H1 (cell line): ENCODE results near the gene KIAA1586. TPM values are rescaled to one million over a fixed set of nuclear protein-coding genes. Genes with fewer than 3 reads are reported as not detected.

Source experiments
- CTCF ChIA-PET: fragments of 300-600 bp; sonication (Branson Sonifier 250); formaldehyde crosslinking; loops from one replicate; lab custom pipeline; 2021; ENCODE audit not compliant: partially characterized antibody; lab: Charles Lee
- POLR2A ChIA-PET: fragments of 300-600 bp; sonication (Branson Sonifier 250); formaldehyde crosslinking; loops from one replicate; lab custom pipeline; 2021; ENCODE audit warnings: inconsistent platforms; ENCODE audit not compliant: partially characterized antibody; lab: Charles Lee
- DNase-seq, 2 experiments: peaks; one replicate each; pipeline versions ENCODE4 v3.0.0 to v3.0.0-alpha.2; 2010 to 2022; ENCODE audit warnings: low spot score in 2 of 2, low read depth in 1 of 2, mixed read lengths in 1 of 2
- FAIRE-seq: peaks from 2 replicates; lab custom pipeline; 2011; peaks lifted over from hg19 to GRCh38; lab: Jason Lieb, UNC
- H2AFZ ChIP-seq: 2 replicates; pipeline ENCODE4 v1.8.1; 2012; ENCODE audit warnings: low read length, inconsistent platforms
- H2AK5ac ChIP-seq: 2 replicates; pipeline ENCODE4 v1.6.1; 2013; ENCODE audit warnings: low read depth, low read length
- H2BK120ac ChIP-seq: replicated peaks from 2 replicates; pipeline ENCODE3; 2013; ENCODE audit warnings: low read depth, low read length, inconsistent platforms
- H2BK12ac ChIP-seq: 2 replicates; pipeline ENCODE4 v1.6.1; 2013; ENCODE audit warnings: low read depth, low read length
- H2BK15ac ChIP-seq: 2 replicates; pipeline ENCODE4 v1.6.1; 2013; ENCODE audit warnings: low read length
- H2BK20ac ChIP-seq: 2 replicates; pipeline ENCODE4 v1.6.1; 2013; ENCODE audit warnings: low read length
- H2BK5ac ChIP-seq: 2 replicates; pipeline ENCODE4 v1.6.1; 2013; ENCODE audit warnings: low read depth, low read length
- H3K14ac ChIP-seq: 2 replicates; pipeline ENCODE4 v1.6.1; 2013; ENCODE audit warnings: inconsistent platforms; ENCODE audit not compliant: insufficient read length
- H3K18ac ChIP-seq: 2 replicates; pipeline ENCODE4 v1.6.1; 2013; ENCODE audit warnings: low read length; ENCODE audit errors: extremely low read depth
- H3K23ac ChIP-seq: 2 replicates; pipeline ENCODE4 v1.6.1; 2013; ENCODE audit warnings: inconsistent platforms; ENCODE audit not compliant: insufficient read length
- H3K23me2 ChIP-seq: 2 replicates; pipeline ENCODE4 v1.6.1; 2013; ENCODE audit warnings: low read depth, low read length
- H3K27ac ChIP-seq: 2 replicates; pipeline ENCODE4 v1.6.1; 2011; ENCODE audit warnings: low read depth, low read length, inconsistent platforms
- H3K27me3 ChIP-seq, 4 experiments: replicated peaks in 1 of 4; 1 replicate in 1 of 4; 2 replicates in 3 of 4; pipeline versions ENCODE4 v1.6.1 to v1.8.1; 2011 to 2013; ENCODE audit warnings: low read length in 3 of 4, mild to moderate bottlenecking in 3 of 4, inconsistent platforms in 2 of 4, mixed read lengths in 2 of 4, moderate library complexity in 1 of 4; ENCODE audit not compliant: control insufficient read depth in 3 of 4, insufficient read depth in 3 of 4; ENCODE audit errors: extremely low read depth in 1 of 4
- H3K36me3 ChIP-seq, 4 experiments: 2 replicates each; pipeline versions ENCODE4 v1.6.1 to v1.8.1; 2011 to 2013; ENCODE audit warnings: mild to moderate bottlenecking in 4 of 4, low read length in 3 of 4, moderate library complexity in 2 of 4, control low read depth in 1 of 4, inconsistent platforms in 1 of 4; ENCODE audit not compliant: insufficient read depth in 4 of 4, control insufficient read depth in 2 of 4
- H3K4ac ChIP-seq: replicated peaks from 2 replicates; pipeline ENCODE3; 2013; ENCODE audit warnings: low read length, low read depth, mixed read lengths, inconsistent platforms; ENCODE audit not compliant: insufficient read length
- H3K4me1 ChIP-seq, 4 experiments: replicated peaks in 1 of 4; 1 replicate in 1 of 4; 2 replicates in 3 of 4; pipeline versions ENCODE4 v1.6.1 to v1.8.1; 2011 to 2013; ENCODE audit warnings: low read length in 3 of 4, inconsistent platforms in 2 of 4, mixed read lengths in 1 of 4; ENCODE audit not compliant: insufficient read depth in 4 of 4, control insufficient read depth in 3 of 4
- H3K4me2 ChIP-seq, 2 experiments: 2 replicates each; pipeline versions ENCODE4 v1.6.1 to v1.8.1; 2011 to 2013; ENCODE audit warnings: low read depth in 2 of 2, low read length in 2 of 2, control low read depth in 1 of 2, inconsistent platforms in 1 of 2, mild to moderate bottlenecking in 1 of 2; ENCODE audit not compliant: insufficient read depth in 1 of 2
- H3K4me3 ChIP-seq, 4 experiments: fragments of 200-600, 300-600 bp in 1 of 4; sonication (generic), shearing (Covaris generic), sonication (Bioruptor Twin) in 1 of 4; 2 replicates each; pipeline versions ENCODE4 v1.5.1 to v1.8.1; 2011 to 2016; ENCODE audit warnings: low read length in 4 of 4, low read depth in 3 of 4, control low read depth in 2 of 4, inconsistent platforms in 2 of 4, mild to moderate bottlenecking in 2 of 4, mixed read lengths in 1 of 4, moderate library complexity in 1 of 4; ENCODE audit not compliant: insufficient read depth in 2 of 4; ENCODE audit errors: extremely low read depth in 1 of 4
- H3K56ac ChIP-seq: replicated peaks from 2 replicates; pipeline ENCODE3; 2013; ENCODE audit warnings: low read depth, mild to moderate bottlenecking, mixed read lengths, low read length, inconsistent platforms; ENCODE audit not compliant: insufficient read length
- H3K79me1 ChIP-seq: 2 replicates; pipeline ENCODE4 v1.6.1; 2013; ENCODE audit warnings: low read depth, low read length, control low read depth
- H3K79me2 ChIP-seq, 2 experiments: 2 replicates each; pipeline versions ENCODE4 v1.6.1 to v1.8.1; 2012 to 2013; ENCODE audit warnings: low read length in 2 of 2, mild to moderate bottlenecking in 2 of 2, inconsistent platforms in 1 of 2; ENCODE audit not compliant: insufficient read depth in 2 of 2, control insufficient read depth in 1 of 2
- H3K9ac ChIP-seq, 4 experiments: replicated peaks in 1 of 4; 1 replicate in 1 of 4; 2 replicates in 3 of 4; pipeline versions ENCODE4 v1.6.1 to v1.8.1; 2011 to 2013; ENCODE audit warnings: low read depth in 3 of 4, low read length in 3 of 4, control low read depth in 2 of 4, mild to moderate bottlenecking in 2 of 4, moderate library complexity in 2 of 4, inconsistent platforms in 1 of 4; ENCODE audit errors: extremely low read depth in 1 of 4
- H3K9me3 ChIP-seq, 2 experiments: 2 replicates each; pipeline versions ENCODE4 v1.6.1 to v1.8.1; 2012 to 2013; ENCODE audit warnings: mild to moderate bottlenecking in 2 of 2, moderate library complexity in 2 of 2, control low read depth in 1 of 2, inconsistent platforms in 1 of 2, low read depth in 1 of 2, low read length in 1 of 2, mixed read lengths in 1 of 2; ENCODE audit not compliant: insufficient read depth in 2 of 2
- H4K20me1 ChIP-seq, 2 experiments: replicated peaks in 1 of 2; 2 replicates each; pipeline versions ENCODE3 to v1.8.1; 2011 to 2013; ENCODE audit warnings: inconsistent platforms in 2 of 2, low read length in 2 of 2, mild to moderate bottlenecking in 1 of 2; ENCODE audit not compliant: insufficient read depth in 2 of 2, control insufficient read depth in 1 of 2
- H4K5ac ChIP-seq: 2 replicates; pipeline ENCODE4 v1.6.1; 2013; ENCODE audit warnings: low read length, low read depth, mixed read lengths, inconsistent platforms; ENCODE audit not compliant: insufficient read length
- H4K8ac ChIP-seq: 2 replicates; pipeline ENCODE4 v1.8.0; 2013; ENCODE audit warnings: mild to moderate bottlenecking, moderate library complexity, low read length, inconsistent platforms; ENCODE audit not compliant: insufficient read depth; ENCODE audit errors: extremely low read depth
- H4K91ac ChIP-seq: replicated peaks from 2 replicates; pipeline ENCODE3; 2013; ENCODE audit warnings: low read length, mixed read lengths, inconsistent platforms; ENCODE audit not compliant: insufficient read length
- BACH1 ChIP-seq: IDR thresholded peaks from 2 replicates; pipeline ENCODE4 v1.6.1; 2012; ENCODE audit warnings: low read length, improper control_type of control experiment
- CBX8 ChIP-seq: fragments of 300-800, 300-1000 bp; sonication (generic); IDR thresholded peaks from 2 replicates; pipeline ENCODE4 v1.7.1; 2016; ENCODE audit warnings: low read depth, low read length, borderline replicate concordance
- CEBPB ChIP-seq: IDR thresholded peaks from 2 replicates; pipeline ENCODE4 v1.6.1; 2012; ENCODE audit warnings: low read depth, low read length
- E2F6 ChIP-seq: IDR thresholded peaks from 2 replicates; pipeline ENCODE4 v1.6.1; 2012; ENCODE audit warnings: inconsistent platforms
- GABPA ChIP-seq: IDR thresholded peaks from 2 replicates; pipeline ENCODE4 v1.6.1; 2011; ENCODE audit warnings: mild to moderate bottlenecking, low read length, moderate library complexity, borderline replicate concordance; ENCODE audit not compliant: insufficient read depth
- JUND ChIP-seq: IDR thresholded peaks from 2 replicates; pipeline ENCODE4 v1.6.1; 2011; ENCODE audit warnings: mild to moderate bottlenecking, improper control_type of control experiment, low read length
- KDM5A ChIP-seq: fragments of 200-600 bp; IDR thresholded peaks from 2 replicates; pipeline ENCODE4 v1.7.1; 2012; ENCODE audit warnings: mild to moderate bottlenecking, low read length, inconsistent platforms, mixed read lengths
- RXRA ChIP-seq: IDR thresholded peaks from 2 replicates; pipeline ENCODE4 v1.6.1; 2011; ENCODE audit warnings: low read depth, mild to moderate bottlenecking, low read length, moderate library complexity; ENCODE audit not compliant: insufficient read depth
- SAP30 ChIP-seq: fragments of 300-600 bp; sonication (generic); IDR thresholded peaks from 2 replicates; pipeline ENCODE4 v1.7.1; 2012; ENCODE audit warnings: low read length, moderate library complexity, mild to moderate bottlenecking, inconsistent platforms; ENCODE audit not compliant: insufficient read depth, insufficient replicate concordance
- SP4 ChIP-seq: IDR thresholded peaks from 2 replicates; pipeline ENCODE4 v1.6.1; 2012; ENCODE audit warnings: low read length, inconsistent platforms
- TAF1 ChIP-seq: IDR thresholded peaks from 2 replicates; pipeline ENCODE4 v1.6.1; 2011; ENCODE audit warnings: mild to moderate bottlenecking, low read depth, low read length
- WGBS, 2 experiments: shearing (Covaris generic) in 1 of 2; methylation state at CpG; one replicate each; pipeline versions ENCODE4 v1.1.6 to v1.1.7; 2013 to 2015; ENCODE audit warnings: low lambda C conversion rate in 2 of 2, mixed read lengths in 2 of 2, inconsistent platforms in 1 of 2, low coverage in 1 of 2, missing lambda C conversion rate in 1 of 2; ENCODE audit not compliant: insufficient replicate concordance in 2 of 2, insufficient coverage in 1 of 2, insufficient read length in 1 of 2; ENCODE audit errors: extremely low coverage in 1 of 2, missing lambda C conversion rate in 1 of 2; 5-methylcytosine and 5-hydroxymethylcytosine counted together
- polyA plus RNA-seq, 7 experiments: library from polyadenylated mRNA; depleted of rRNA in 3 of 7; stranded (reverse) in 5 of 7; unstranded in 2 of 7; fragments of >200 nt in 5 of 7; fragments of 200-250 nt in 2 of 7; gene quantifications; 1 replicate in 5 of 7; 2 replicates in 1 of 7; 4 replicates in 1 of 7; pipeline versions ENCODE4 v1.2.1 to v1.2.3, GENCODE V29; 2011 to 2013; ENCODE audit warnings: missing spikeins in 2 of 7, mixed read lengths in 2 of 7
- total RNA-seq: library from RNA; stranded (reverse); fragmentation: NEBNext Ultra II Directional; extraction: Animal tissue kit (Norgen Biotek cat#: 25700); gene quantifications from 2 replicates; pipeline ENCODE4 v1.2.1, GENCODE V29; 2021

The KIAA1586 gene
- total and polyA plus RNA-seq, 2 of the 8 experiments (the other 6 are each of a cell fraction or from before 2014, with no cell fraction given) = 2.1 to 24.4 TPM

- no peaks in the 10 kb centered on the region for H3K23me2 ChIP-seq
- H3K4me3 ChIP-seq = no peak overlapping the region
- CTCF ChIA-PET = no interaction called here
- no peak overlapping the region for H3K18ac ChIP-seq
- peaks cover 0 to 10% (median 1%) of the 10 kb centered on the region in 4 experiments; a peak in 3 of 8 replicates for H3K36me3 ChIP-seq
- no peaks in the 10 kb centered on the region for H3K9me3 ChIP-seq
- TF ChIP-seq BACH1 (no peak), GABPA (no peak), JUND (no peak), CEBPB (no peak), SAP30 (no peak), E2F6 (no peak), KDM5A (no peak), SP4 (no peak), TAF1 (no peak), RXRA (no peak), CBX8 (no peak)
- TF ChIP-seq, all 59 proteins: peak for 0
- Histone ChIP-seq H2BK20ac (no peak overlapping the region), H3K4me2 (no peak overlapping the region), H4K8ac (no peak overlapping the region), H2AFZ (no peak overlapping the region), H3K23ac (no peak overlapping the region), H3K27me3 (no peaks in the 10 kb centered on the region; a peak in 1 of 7 replicates), H3K56ac (no peak overlapping the region), H4K20me1 (no peaks in the 10 kb centered on the region), H3K4me1 (no peaks in the 10 kb centered on the region), H4K91ac (no peak overlapping the region), H3K79me1 (no peaks in the 10 kb centered on the region), H4K5ac (no peak overlapping the region), H2BK12ac (no peak overlapping the region), H3K4ac (no peak overlapping the region), H3K79me2 (peaks cover 0 to 18% of the 10 kb centered on the region in 2 experiments; a peak in 3 of 4 replicates), H2AK5ac (no peak overlapping the region), H2BK15ac (no peak overlapping the region), H3K9ac (no peak overlapping the region), H3K14ac (no peak overlapping the region), H3K27ac (no peak overlapping the region), H2BK5ac (no peak overlapping the region), H2BK120ac (no peak overlapping the region)
- no peak for FAIRE-seq
- 89% methylated on average over 2 of the region's 2 CpGs; no CpG with 5 or more reads in 1 of the 2 experiments for WGBS, 2 experiments
- POLR2A ChIA-PET = interaction anchor here (1.9 kb wide), 1 partner anchor 89 kb away, joined by 5 read pairs; the partner anchor contains the start of gene BEND6
- no peak for DNase-seq
Measured at GRCh38 chr6:57044568-57044967, 1.9 kb upstream of the KIAA1586 start.
